ENCODE results near the gene ADGRD1.
"Not testable (repeated sequence)": the region's sequence is repeated elsewhere in the genome, so short reads cannot be mapped to it uniquely, and the experiment has no call there.

ADGRD1 gene

GRCh38 chr12:131060011-131060703 is 106.5 kb downstream of the ADGRD1 start:
- Mint-ChIP-seq H3K27me3 (peaks cover 68% of the 10 kb centered on the region), H3K36me3 (no peaks in the 10 kb centered on the region), H3K27ac (no peak overlapping the region), H3K9me3 (peaks cover 3% of the 10 kb centered on the region), H3K4me1 (no peaks in the 10 kb centered on the region), H3K4me3 (no peak overlapping the region)
- ATAC-seq: no peak

GRCh38 chr12:131061041-131061806 is 107.5 kb downstream of the ADGRD1 start:
- ATAC-seq: peak; percentile 74
- Mint-ChIP-seq H3K4me1 (no peaks in the 10 kb centered on the region), H3K27ac (no peak overlapping the region), H3K4me3 (no peak overlapping the region), H3K9me3 (peaks cover 3% of the 10 kb centered on the region), H3K36me3 (no peaks in the 10 kb centered on the region), H3K27me3 (peaks cover 78% of the 10 kb centered on the region)

DNA sequence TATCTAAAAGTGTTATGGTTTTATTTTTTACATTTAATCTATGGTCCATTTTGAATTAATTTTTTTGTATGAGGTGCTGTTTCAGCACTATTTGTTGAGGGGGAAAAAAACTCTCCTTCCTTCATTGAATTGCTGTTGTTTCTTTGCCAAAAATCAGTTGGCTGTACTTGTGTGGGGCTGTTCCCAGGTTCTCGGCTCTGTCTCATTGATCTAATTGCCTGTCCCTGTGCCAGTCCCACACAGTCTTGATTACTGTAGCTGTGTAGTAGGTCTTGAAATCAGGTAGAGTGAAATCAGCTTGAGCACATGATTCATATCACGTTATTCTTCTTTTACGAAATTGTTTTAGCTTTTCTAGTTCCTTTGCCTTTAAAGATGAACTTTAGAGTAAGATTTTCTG is 109.7 kb downstream of the ADGRD1 start:
- ATAC-seq: no peak
- peaks cover 80% of the 10 kb centered on the region for H3K27me3 Mint-ChIP-seq
- H3K27ac Mint-ChIP-seq: no peak overlapping the region
- H3K36me3 Mint-ChIP-seq: no peaks in the 10 kb centered on the region
- H3K4me3 Mint-ChIP-seq: no peak overlapping the region
- no peaks in the 10 kb centered on the region for H3K4me1 Mint-ChIP-seq
- no peaks in the 10 kb centered on the region for H3K9me3 Mint-ChIP-seq

DNA sequence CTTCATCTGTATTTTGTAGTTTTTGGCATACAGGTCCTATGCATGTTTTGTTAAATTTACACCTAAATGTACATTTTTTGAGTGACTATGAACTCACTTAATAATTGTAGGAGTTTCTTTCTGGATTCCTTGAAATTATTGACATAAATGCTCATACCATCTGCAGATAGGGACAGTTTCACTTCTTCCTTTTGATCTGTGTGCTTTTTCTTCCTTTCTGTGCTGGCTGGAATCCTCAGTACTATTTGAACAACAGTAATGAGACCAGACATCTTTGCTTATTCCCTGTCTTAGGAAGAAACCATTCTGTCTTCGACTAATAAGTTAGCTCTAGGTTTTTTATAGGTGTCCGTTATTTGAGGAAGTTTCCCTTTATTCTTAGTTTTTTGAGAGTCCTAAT is 110.3 kb downstream of the ADGRD1 start:
- Mint-ChIP-seq H3K9me3 (no peaks in the 10 kb centered on the region), H3K36me3 (no peaks in the 10 kb centered on the region), H3K4me3 (no peak overlapping the region), H3K4me1 (no peaks in the 10 kb centered on the region), H3K27me3 (peaks cover 79% of the 10 kb centered on the region), H3K27ac (no peak overlapping the region)
- ATAC-seq: no peak

DNA sequence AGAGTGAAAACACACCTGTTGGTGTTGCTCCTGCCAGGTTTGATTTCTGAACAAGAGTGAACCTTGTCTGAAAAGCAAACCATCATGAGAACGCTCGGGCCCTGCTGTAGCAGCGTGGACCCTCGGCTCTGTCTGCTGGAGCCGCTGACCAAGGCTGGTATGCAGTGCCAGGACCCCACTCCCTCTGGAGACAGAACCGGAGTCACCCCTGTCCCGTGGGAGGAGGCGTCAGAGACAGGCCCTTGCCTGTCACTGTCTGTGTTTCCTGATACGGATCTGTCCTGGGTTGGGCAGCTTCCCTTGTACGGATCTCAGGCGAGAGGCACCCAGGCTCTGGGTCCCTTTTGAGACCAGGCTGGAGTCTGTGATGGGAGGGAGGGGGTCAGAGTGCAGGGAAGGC is 111.6 kb downstream of the ADGRD1 start:
- ATAC-seq: peak; percentile 39
- Mint-ChIP-seq H3K27ac (no peak overlapping the region), H3K4me1 (no peaks in the 10 kb centered on the region), H3K4me3 (no peak overlapping the region), H3K36me3 (peaks cover 2% of the 10 kb centered on the region), H3K9me3 (no peaks in the 10 kb centered on the region), H3K27me3 (peaks cover 71% of the 10 kb centered on the region)

DNA sequence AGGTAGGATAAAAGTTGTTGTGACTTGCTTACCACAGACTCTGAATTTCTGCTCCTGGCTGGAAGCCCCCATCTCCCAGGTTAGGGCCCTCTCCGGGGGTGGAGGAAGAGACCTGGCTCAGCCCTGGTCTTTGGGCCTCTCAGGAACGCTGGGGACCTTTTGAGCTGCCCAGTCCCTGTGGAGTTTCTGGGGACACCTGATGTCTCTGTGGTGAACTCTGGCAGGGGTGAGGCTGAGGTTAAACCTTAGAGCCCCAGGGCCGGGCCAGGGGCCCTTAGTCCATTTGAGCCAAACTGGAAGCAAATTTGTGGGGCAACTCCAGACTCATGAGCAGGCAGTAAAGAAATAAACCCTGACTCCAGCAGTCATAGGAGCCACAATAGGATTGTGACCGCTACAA is 112.1 kb downstream of the ADGRD1 start:
- peaks cover 66% of the 10 kb centered on the region for H3K27me3 Mint-ChIP-seq
- H3K9me3 Mint-ChIP-seq: peaks cover 2% of the 10 kb centered on the region
- H3K36me3 Mint-ChIP-seq: peaks cover 7% of the 10 kb centered on the region
- H3K4me1 Mint-ChIP-seq: no peaks in the 10 kb centered on the region
- no peak for ATAC-seq
- no peak overlapping the region for H3K4me3 Mint-ChIP-seq
- H3K27ac Mint-ChIP-seq: no peak overlapping the region

DNA sequence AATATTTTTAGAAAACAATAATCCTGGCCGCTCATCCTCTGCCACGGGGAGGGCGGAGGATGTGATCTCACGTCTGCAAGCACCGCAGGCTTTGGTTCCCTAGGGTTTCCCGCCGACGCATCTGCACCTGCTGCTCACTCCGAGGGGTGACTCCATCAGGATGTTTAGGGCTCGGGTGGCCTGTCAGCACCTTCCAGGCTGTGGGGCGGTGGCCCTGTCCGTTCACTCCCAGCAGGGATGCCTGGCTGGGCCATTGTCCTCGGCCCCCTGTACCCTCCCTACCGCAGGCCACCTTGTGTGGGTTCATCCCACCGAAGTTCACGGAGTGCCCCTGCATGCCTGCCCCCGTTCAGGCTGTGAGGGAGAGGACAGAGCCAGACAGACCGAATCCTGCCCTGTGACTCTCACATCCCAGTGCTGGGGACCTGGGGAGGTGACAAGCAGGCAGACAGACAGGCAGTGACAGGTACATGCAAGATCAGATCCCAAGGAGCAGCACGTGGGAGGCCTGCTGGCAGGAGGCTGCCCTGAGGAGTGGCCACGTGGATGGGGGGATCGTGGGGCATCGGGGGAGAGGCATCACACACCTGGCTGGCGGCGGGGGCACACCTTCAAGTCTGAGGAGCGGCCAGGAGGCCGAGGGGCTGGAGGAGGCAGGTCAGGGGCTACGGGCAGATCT is 112.6 kb downstream of the ADGRD1 start:
- no peaks in the 10 kb centered on the region for H3K4me1 Mint-ChIP-seq
- peaks cover 8% of the 10 kb centered on the region for H3K36me3 Mint-ChIP-seq
- peaks cover 8% of the 10 kb centered on the region for H3K9me3 Mint-ChIP-seq
- no peak for ATAC-seq
- no peak overlapping the region for H3K27ac Mint-ChIP-seq
- H3K27me3 Mint-ChIP-seq: peaks cover 60% of the 10 kb centered on the region
- no peak overlapping the region for H3K4me3 Mint-ChIP-seq

- Mint-ChIP-seq H3K9me3 (peaks cover 8% of the 10 kb centered on the region), H3K4me3 (no peak overlapping the region), H3K27ac (no peak overlapping the region), H3K4me1 (no peaks in the 10 kb centered on the region), H3K27me3 (peaks cover 55% of the 10 kb centered on the region), H3K36me3 (peaks cover 8% of the 10 kb centered on the region)
- no peak for ATAC-seq
Measured at GRCh38 chr12:131066886-131067490, 113.3 kb downstream of the ADGRD1 start.

DNA sequence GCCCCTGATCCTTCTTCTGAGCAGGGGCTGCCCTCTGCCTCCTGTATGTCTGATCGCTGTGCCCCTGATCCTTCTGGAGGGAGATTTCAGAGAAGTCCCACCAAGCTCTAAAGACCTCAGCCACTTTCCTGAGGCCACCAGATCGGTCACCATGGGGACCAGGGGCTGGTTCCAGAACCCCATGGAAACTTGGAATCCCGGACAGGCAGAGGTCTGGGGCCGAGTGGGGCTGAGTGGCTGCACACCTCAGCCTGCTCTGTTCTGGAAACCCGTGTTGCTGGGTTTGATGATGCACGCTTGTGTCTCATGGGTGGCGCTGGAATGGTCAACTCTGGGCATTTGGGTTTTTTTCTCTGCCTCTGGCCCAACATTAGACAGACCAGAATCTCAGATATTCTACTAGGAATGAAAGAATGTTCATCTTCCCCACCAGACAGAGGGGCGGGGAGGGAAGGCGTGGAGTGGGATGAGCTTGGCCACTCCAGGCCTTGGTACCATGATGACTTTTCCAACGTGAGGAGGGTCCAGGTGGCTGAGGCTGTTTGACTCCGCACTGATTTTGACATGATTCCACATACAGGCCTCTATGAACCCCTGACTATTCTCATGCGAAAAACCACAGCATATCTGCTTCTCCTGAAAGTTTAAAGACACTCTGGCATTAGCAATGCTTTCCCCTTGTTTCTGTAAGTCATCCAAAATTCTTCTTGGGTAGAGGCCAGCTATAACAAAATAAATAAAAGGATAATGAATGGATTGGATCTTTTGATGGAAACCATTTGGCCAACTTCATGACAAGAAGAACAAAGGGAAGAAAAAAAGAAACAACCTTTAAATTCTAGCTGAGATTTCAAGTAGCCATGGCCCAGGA is 114.5 kb downstream of the ADGRD1 start:
- Mint-ChIP-seq H3K27me3 (peaks cover 55% of the 10 kb centered on the region), H3K36me3 (peaks cover 8% of the 10 kb centered on the region), H3K9me3 (peaks cover 8% of the 10 kb centered on the region), H3K27ac (no peak overlapping the region), H3K4me1 (no peaks in the 10 kb centered on the region), H3K4me3 (no peak overlapping the region)
- ATAC-seq: no peak

- H3K27ac Mint-ChIP-seq, H3K9me3 Mint-ChIP-seq, H3K4me3 Mint-ChIP-seq, ATAC-seq, H3K4me1 Mint-ChIP-seq, H3K36me3 Mint-ChIP-seq: not testable (repeated sequence)
- peaks cover 46% of the 10 kb centered on the region for H3K27me3 Mint-ChIP-seq
Measured at GRCh38 chr12:131068926-131069720, 115.4 kb downstream of the ADGRD1 start.

GRCh38 chr12:131070136-131070535 is 116.4 kb downstream of the ADGRD1 start:
- ATAC-seq, H3K4me3 Mint-ChIP-seq, H3K36me3 Mint-ChIP-seq, H3K9me3 Mint-ChIP-seq, H3K4me1 Mint-ChIP-seq, H3K27ac Mint-ChIP-seq: not testable (repeated sequence)
- peaks cover 46% of the 10 kb centered on the region for H3K27me3 Mint-ChIP-seq

DNA sequence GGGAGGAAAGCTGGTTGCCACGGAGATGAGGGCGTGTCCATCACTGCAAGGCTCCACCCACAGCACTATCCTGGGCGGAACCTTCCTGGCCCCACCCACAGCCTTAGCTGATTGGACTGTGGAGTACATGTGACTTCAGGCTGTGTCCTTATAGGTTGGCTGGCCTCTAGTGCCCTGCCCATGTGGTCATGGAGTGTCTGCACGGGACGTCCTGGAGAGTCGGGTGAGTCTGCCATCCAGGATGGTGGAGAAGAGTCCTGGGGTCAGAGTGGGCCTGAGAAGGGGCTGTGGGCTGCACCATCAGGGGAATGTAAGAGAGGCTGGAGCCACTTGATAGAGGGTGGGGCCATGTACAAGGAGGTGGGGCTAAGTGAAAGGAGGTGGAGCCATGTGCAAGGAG is 117.0 kb downstream of the ADGRD1 start:
- H3K9me3 Mint-ChIP-seq, H3K4me3 Mint-ChIP-seq, H3K36me3 Mint-ChIP-seq, ATAC-seq, H3K4me1 Mint-ChIP-seq, H3K27ac Mint-ChIP-seq: not testable (repeated sequence)
- H3K27me3 Mint-ChIP-seq: peaks cover 46% of the 10 kb centered on the region

GRCh38 chr12:131071234-131071820 is 117.6 kb downstream of the ADGRD1 start:
- peaks cover 46% of the 10 kb centered on the region for H3K27me3 Mint-ChIP-seq
- not testable (repeated sequence) for H3K9me3 Mint-ChIP-seq, ATAC-seq, H3K4me1 Mint-ChIP-seq, H3K4me3 Mint-ChIP-seq, H3K36me3 Mint-ChIP-seq, H3K27ac Mint-ChIP-seq

DNA sequence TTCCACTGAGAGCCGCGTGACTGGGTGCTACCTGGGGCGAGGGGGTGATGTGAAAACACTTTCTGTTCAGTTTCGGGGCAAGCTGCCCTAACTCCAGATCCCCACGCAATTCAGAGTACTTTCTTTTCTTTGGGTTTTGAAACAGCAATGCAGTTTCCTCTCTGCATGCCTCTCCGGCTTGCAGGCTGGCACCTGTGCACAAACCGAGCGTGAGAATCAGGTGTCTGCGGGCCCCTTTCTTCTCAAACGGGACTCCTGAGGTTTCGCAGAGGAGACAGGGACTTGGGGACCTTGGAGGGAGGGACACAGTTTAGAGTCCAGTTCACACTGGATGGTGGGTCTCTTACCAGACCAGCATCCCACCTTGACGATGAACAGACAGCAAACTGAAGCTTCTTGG is 118.2 kb downstream of the ADGRD1 start:
- ATAC-seq, H3K27ac Mint-ChIP-seq, H3K4me3 Mint-ChIP-seq, H3K4me1 Mint-ChIP-seq, H3K9me3 Mint-ChIP-seq, H3K36me3 Mint-ChIP-seq: not testable (repeated sequence)
- H3K27me3 Mint-ChIP-seq: peaks cover 43% of the 10 kb centered on the region
